ENCODE data around the gene ANKRD33B.
"Not testable (repeated sequence)": the region's sequence is repeated elsewhere in the genome, so short reads cannot be mapped to it uniquely, and the experiment has no call there.

- not testable (repeated sequence) for TF ChIP-seq SUZ12 (IDR thresholded peaks at IDR 0.05; ENCODE audit: extremely low read depth, insufficient read depth, insufficient read length); YY1 (IDR thresholded peaks at IDR 0.05; ENCODE audit: insufficient read depth, insufficient read length); ZNF274 (IDR thresholded peaks at IDR 0.05; ENCODE audit: low read depth, low read length)
Measured at GRCh38 chr5:10630744-10631143, 66.9 kb downstream of the ANKRD33B start.

All from NT2/D1 (cell line).